Motor neuron (in vitro differentiated cells): Measurements from ENCODE around the gene SLC25A6. TPM values are rescaled to one million over a fixed set of nuclear protein-coding genes. Genes with fewer than 3 reads are reported as not detected.
"Not testable (repeated sequence)": the region's sequence is repeated elsewhere in the genome, so short reads cannot be mapped to it uniquely, and the experiment has no call there.

ENCODE experiments used
- ATAC-seq, 8 experiments: fragments of 200-7000 bp; cut with Tn5 transposase; replicated peaks in 6 of 8; 2 replicates each; pipeline ENCODE4 v1.8.0; 2021; ENCODE audit warnings: mild to moderate bottlenecking in 8 of 8, moderate library complexity in 8 of 8
- H3K27ac ChIP-seq, 2 donors: fragments of 250-450 bp; sonication (Bioruptor Pico); 2 replicates each; pipeline ENCODE4 v1.9.0; 2021; ENCODE audit warnings: antibody characterized with exemption in 2 of 2, mild to moderate bottlenecking in 2 of 2, moderate library complexity in 1 of 2
- H3K4me1 ChIP-seq, 2 donors: fragments of 250-450 bp; sonication (Bioruptor Pico); replicated peaks in 1 of 2; 2 replicates each; pipeline ENCODE4 v1.6.1; 2021; ENCODE audit warnings: antibody characterized with exemption in 2 of 2, mild to moderate bottlenecking in 2 of 2, moderate library complexity in 1 of 2
- H3K4me3 ChIP-seq, 5 donors: fragments of 250-450 bp; sonication (Bioruptor Pico); 2 replicates each; pipeline ENCODE4 v1.9.0; 2021; ENCODE audit warnings: antibody characterized with exemption in 5 of 5, mild to moderate bottlenecking in 5 of 5, moderate library complexity in 4 of 5
- WGBS, 10 experiments: fragments of 450-650 bp; shearing (Covaris generic); methylation state at CpG; one replicate each; pipeline ENCODE4 v1.0.0; 2022; 5-methylcytosine and 5-hydroxymethylcytosine counted together
- in situ Hi-C, 9 experiments: fragments of 400-800 bp; cut with MboI; loops; one replicate each; pipeline ENCODE4 v1.15.0; 2021; ENCODE audit warnings: low sequenced_read_pairs in 9 of 9, low pct_unique_long_range_greater_than_20kb in 2 of 9; ENCODE audit not compliant: unreplicated experiment in 9 of 9
- total RNA-seq, 8 experiments: library from RNA; unstranded; fragments of 300-600 nt; gene quantifications; 2 replicates each; pipeline versions ENCODE4 v1.2.3 to v1.2.4, GENCODE V29; 2022

The SLC25A6 gene
- total RNA-seq, 8 experiments from 2014 or later, result 145 to 398 (median 286) TPM

DNA sequence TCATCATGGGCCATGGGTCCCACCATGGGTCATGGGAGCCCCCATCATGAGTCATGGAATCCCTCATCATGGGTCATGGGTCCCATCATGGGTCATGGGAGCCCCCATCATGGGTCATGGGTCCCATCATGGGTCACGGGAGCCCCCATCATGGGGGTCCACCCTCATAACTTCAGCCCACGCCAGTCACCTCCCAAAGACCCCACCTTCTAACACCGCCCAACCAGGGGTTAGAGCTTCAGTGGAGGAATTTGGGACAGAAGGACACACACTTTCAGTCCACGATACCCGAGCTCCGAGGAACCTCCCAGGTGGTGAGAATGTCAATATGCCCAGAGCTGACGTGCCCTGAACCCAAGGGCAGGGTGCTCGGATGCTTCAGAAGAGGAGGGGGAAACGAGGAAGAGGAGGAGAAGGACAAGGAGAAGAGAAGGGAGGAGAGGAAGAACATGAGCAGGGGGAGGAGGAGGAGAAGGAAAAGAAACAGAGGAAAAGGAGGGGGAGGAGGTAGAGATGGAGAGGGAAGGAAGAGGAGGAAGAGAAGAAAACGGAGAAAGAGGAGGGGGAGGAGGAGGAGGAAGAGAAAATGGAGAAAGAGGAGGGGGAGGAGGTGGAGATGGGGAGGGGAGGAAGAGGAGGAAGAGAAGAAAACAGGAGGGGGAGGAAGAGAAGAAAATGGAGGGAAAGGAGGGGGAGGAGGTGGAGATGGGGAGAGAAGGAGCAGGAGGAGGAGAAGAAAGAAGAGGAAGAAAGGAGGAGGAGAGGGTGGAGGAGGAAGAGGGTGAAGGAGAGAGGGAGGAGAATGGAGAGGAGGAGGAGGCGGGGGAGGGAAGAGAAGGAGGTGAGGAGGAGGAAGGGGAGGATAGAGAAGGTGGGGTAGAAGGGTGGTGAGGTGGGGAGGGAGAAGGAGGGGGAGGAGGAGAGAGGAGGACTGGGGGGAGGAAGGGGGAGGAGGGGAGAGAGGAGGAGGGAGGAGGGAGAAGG lies 37.6 kb downstream of the SLC25A6 start:
- H3K27ac ChIP-seq, result no peak overlapping the region
- in situ Hi-C loops, result no loop called here
- ATAC-seq, result peak in 3 of 8 experiments; percentile 13 to 24 (median 20)
- H3K4me1 ChIP-seq, result peaks cover 0 to 2% of the 10 kb centered on the region in 2 donors
- WGBS, 10 experiments, result 37 to 100% (median 88%) methylated on average over 1 to 7 of the region's 11 CpGs; no CpG with 5 or more reads in 2 of the 10 experiments
- no peak overlapping the region for H3K4me3 ChIP-seq

DNA sequence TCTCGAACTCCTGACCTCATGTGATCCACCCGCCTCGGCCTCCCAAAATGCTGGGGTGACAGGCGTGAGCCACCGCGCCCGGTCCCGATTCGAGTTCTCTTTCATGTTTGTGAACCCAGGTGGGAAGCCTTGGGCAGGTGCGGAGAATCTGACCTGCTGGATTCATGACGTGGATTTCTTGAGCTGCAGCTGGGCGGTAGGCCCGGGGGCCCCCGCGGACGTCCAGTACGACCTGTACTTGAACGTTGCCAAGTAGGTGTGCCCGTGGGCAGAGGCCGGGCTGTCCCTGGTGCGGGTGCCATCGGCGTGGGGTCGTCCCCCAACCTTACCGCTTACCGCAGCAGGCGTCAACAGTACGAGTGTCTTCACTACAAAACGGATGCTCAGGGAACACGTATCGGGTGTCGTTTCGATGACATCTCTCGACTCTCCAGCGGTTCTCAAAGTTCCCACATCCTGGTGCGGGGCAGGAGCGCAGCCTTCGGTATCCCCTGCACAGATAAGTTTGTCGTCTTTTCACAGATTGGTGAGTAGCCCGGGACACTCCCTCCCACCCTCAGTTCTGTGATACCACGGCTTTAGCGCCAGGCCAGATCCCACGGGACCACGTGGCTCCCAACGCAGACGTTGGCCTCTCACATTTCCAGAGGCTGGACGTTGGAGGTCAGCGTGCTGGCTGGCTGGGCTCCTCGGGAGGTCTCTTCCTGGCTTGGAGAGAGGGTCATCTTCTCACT lies 39.8 kb downstream of the SLC25A6 start:
- ATAC-seq, result no peak
- H3K4me3 ChIP-seq, result no peak overlapping the region
- H3K4me1 ChIP-seq, result peaks cover 0 to 2% of the 10 kb centered on the region in 2 donors
- WGBS, 10 experiments, result 85 to 100% (median 97%) methylated on average over 3 to 21 of the region's 49 CpGs; no CpG with 5 or more reads in 4 of the 10 experiments
- H3K27ac ChIP-seq, result no peak overlapping the region
- in situ Hi-C loops, result no loop called here

DNA sequence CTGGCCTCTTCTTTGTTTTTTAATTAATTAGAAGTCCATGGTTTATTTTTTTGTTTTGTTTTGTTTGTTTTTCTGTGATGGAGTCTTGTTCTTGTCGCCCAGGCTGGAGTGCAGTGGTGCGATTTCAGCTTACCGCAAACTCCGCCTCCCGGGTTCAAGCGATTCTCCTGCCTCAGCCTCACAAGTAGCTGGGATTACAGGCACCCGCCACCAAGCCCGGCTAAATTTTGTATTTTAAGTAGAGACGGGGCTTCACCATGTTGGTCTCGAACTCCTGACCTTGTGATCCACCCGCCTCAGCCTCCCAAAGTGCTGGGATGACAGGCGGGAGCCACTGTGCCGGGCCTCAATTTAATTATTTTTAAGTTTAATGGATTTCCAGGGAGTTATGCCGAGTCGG lies 42.3 kb downstream of the SLC25A6 start:
- ATAC-seq, H3K4me1 ChIP-seq, in situ Hi-C loops, H3K27ac ChIP-seq, H3K4me3 ChIP-seq: not testable (repeated sequence)
- WGBS, 10 experiments, result 58 to 100% (median 83%) methylated on average over 1 to 10 of the region's 15 CpGs; no CpG with 5 or more reads in 2 of the 10 experiments

DNA sequence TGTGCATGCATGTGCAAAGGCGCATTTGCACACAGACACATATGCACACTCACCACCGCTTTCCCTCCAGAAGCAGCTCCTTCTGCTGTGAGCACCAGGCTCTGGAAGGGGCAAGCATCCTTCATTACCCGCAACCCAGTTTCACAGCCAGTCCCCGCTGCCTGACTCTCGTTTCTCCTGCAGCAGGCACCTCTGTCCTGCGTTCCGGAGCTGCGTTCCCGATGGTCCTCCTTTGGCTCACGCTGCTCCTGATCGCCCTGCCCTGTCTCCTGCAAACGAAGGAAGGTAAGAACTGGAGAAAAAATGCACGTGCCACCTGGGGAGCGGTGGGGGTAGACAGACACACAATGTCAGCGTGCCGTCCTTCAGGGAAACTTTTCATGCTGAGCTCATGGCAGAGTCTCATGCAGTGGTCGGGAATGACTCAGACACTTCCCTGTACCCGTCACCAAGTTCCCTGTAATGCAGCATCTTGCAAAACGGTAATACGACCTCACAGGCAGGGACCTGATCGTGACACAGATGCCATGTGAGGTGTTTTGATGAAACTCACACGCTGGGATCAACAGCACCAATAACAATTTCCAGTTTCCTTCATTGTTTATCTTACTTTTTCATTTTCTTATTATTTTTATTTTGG lies 50.2 kb downstream of the SLC25A6 start:
- Histone ChIP-seq H3K27ac (no peak overlapping the region), H3K4me1 (no peaks in the 10 kb centered on the region), H3K4me3 (no peak overlapping the region)
- no peak for ATAC-seq
- WGBS, 10 experiments, result 36 to 88% (median 55%) methylated on average over 1 to 13 of the region's 22 CpGs; no CpG with 5 or more reads in 1 of the 10 experiments
- in situ Hi-C loops, result no loop called here

DNA sequence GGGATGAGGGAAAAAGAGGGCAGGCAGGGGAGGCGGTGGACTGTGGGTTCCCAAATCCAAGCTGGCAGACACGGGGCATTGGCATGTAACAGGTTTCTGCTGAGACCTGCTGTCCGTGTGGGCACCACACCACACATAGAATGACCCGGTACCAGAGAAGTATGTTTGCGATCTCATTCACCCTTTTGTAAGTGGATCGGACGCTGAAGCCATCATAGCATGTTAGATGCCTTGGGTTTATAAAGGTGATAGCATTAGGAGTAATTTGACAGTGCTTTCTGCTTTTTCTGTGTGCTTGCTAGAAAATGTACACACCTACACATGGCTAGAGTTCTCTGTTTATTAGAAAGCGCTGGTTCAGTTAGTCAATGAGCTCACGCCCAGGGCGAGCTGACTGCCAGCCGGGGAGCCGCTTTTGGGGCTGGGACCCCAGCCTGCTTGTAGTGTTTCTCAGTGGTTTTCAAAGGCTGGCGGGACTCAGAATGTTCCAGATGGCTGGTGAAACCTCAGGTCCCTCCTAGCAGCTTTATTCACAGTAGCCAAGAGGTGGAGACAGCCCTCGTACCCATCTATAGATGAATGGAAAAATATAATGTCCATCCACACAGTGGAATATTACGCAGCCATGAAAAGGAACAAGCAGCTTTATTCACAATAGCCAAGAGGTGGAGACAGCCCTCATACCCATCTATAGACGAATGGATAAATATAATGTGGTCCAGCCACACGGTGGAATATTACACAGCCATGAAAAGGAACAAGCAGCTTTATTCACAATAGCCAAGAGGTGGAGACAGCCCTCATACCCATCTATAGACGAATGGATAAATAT lies 54.7 kb downstream of the SLC25A6 start:
- peak in 1 of 8 experiments; percentile 16 for ATAC-seq
- 0 to 80% (median 73%) methylated on average over 1 to 9 of the region's 18 CpGs; no CpG with 5 or more reads in 2 of the 10 experiments for WGBS, 10 experiments
- no peaks in the 10 kb centered on the region for H3K4me1 ChIP-seq
- H3K4me3 ChIP-seq, result no peak overlapping the region
- H3K27ac ChIP-seq, result no peak overlapping the region
- in situ Hi-C loops, result no loop called here

DNA sequence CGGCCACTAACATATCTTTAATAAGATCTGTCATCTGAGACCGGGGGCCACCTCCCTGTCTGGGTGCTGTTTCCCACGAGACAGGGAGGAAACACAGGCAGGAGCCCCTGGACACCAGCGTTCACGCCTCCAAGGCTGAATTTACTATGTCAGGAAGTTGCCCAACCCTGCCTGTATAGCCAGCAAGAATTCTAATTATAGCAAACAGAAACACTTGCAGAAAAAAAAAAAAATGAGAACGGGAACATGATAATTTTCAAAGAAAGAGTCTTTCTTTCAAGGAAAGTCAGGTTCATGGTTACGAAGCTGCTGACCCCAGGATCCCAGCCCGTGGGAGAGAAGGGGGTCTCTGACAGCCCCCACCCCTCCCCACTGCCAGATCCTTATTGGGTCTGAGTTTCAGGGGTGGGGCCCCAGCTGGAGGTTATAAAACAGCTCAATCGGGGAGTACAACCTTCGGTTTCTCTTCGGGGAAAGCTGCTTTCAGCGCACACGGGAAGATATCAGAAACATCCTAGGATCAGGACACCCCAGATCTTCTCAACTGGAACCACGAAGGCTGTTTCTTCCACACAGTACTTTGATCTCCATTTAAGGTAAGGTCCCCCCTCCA lies 55.5 kb downstream of the SLC25A6 start, which contains the start of gene IL3RA:
Gene IL3RA, plus strand, starts transcription at position 455 of the 613 bp plus-strand sequence. CDS start 4,981 bp downstream, outside the sequence.
- Histone ChIP-seq H3K27ac (no peak within 1 kb of the TSS), H3K4me3 (no peak within 1 kb of the TSS), H3K4me1 (no peaks in the 10 kb centered on the region)
- in situ Hi-C loops, result no loop called here
- 0 to 100% (median 57%) methylated on average over 1 to 10 of the region's 14 CpGs; no CpG with 5 or more reads in 3 of the 10 experiments for WGBS, 10 experiments
- ATAC-seq, result peak in 4 of 8 experiments; percentile 7 to 93 (median 69)

Other genes with a start within 250 kb of the SLC25A6 start
- gene CRLF2, start 179.5 kb downstream of the SLC25A6 start, total RNA-seq, result under 1 TPM in 3 of 8 experiments, not detected in 5; 0.05 to 0.28 (median 0.13) TPM
- gene CSF2RA, start 123.3 kb downstream of the SLC25A6 start, total RNA-seq, result 1 to 10 TPM in 1 of 8 experiments, under 1 TPM in 3, not detected in 4; 0.27 to 1.1 (median 0.77) TPM
- gene IL3RA, start 55.3 kb downstream of the SLC25A6 start, total RNA-seq, result 1 to 10 TPM in 1 of 8 experiments, under 1 TPM in 6, not detected in 1; 0.27 to 1.3 (median 0.55) TPM
- gene ASMTL, start 60.8 kb upstream of the SLC25A6 start, total RNA-seq, result 10 to 100 TPM; 15.1 to 46.3 (median 23.4) TPM
- 1 to 10 TPM in 1 of 8 experiments, under 1 TPM in 5, not detected in 2; 0.13 to 2.1 (median 0.22) TPM for gene P2RY8, start 145.1 kb upstream of the SLC25A6 start, total RNA-seq
- 10 to 100 TPM; 23.9 to 39.5 (median 28.0) TPM for gene AKAP17A, start 199.5 kb upstream of the SLC25A6 start, total RNA-seq
- gene ASMT, start 222.9 kb upstream of the SLC25A6 start, total RNA-seq, result under 1 TPM in 3 of 8 experiments, not detected in 5; 0.33 to 0.82 (median 0.43) TPM